Transverse colon (tissue), 4 donors: Measurements from ENCODE around the gene SRMS.

Experiments
- EP300 ChIP-seq: sonication (generic); formaldehyde crosslinking; IDR thresholded peaks from one replicate; pipeline ENCODE4 v1.6.1; 2017; ENCODE audit warnings: antibody characterized with exemption, low read depth
- POLR2A ChIP-seq: fragments of 450-650 bp; IDR thresholded peaks from one replicate; pipeline ENCODE4 v1.6.1; 2016; ENCODE audit warnings: antibody characterized with exemption, mild to moderate bottlenecking, moderate library complexity
- POLR2AphosphoS5 ChIP-seq, 3 donors: sonication (generic); formaldehyde crosslinking; IDR thresholded peaks; one replicate each; pipeline ENCODE4 v1.6.1; 2016; ENCODE audit warnings: antibody characterized with exemption in 3 of 3
- TF ChIP-seq, protein P1 (sequence below), 5 experiments: fragments of 200-600 bp in 3 of 5; fragments of 450-650 bp in 2 of 5; sonication (generic) in 3 of 5; IDR thresholded peaks; 1 replicate in 2 of 5; 2 replicates in 3 of 5; pipeline ENCODE4 v1.5.1; 2016 to 2017; ENCODE audit warnings: antibody characterized with exemption in 5 of 5, inconsistent platforms in 3 of 5, mild to moderate bottlenecking in 2 of 5, moderate library complexity in 1 of 5

DNA sequence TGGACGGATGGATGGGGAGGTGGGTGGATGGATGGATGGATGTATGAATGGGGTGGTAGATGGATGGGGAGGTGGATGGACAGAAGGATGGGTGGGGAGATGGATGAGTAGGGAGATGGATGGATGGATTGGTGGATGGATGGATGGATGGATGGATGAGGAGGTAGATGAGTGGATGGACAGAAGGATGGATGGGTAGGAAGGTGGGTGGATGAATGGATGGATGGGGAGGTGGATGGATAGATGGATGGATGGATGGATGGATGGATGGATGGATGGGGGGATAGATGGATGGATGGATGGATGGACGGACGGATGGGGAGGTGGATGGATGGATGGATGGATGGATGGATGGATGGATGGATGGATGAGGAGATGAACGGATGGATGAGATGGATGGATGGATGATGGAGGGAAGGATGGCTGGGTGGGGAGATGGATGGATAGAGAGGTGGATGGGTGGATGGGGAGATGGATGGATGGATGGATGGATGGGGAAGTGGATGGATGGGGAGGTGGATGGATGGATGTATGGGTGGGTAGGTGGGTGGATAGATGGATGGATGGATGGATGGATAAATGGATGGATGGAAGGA lies 55.8 kb downstream of the SRMS start:
- TF ChIP-seq, protein P1, sequence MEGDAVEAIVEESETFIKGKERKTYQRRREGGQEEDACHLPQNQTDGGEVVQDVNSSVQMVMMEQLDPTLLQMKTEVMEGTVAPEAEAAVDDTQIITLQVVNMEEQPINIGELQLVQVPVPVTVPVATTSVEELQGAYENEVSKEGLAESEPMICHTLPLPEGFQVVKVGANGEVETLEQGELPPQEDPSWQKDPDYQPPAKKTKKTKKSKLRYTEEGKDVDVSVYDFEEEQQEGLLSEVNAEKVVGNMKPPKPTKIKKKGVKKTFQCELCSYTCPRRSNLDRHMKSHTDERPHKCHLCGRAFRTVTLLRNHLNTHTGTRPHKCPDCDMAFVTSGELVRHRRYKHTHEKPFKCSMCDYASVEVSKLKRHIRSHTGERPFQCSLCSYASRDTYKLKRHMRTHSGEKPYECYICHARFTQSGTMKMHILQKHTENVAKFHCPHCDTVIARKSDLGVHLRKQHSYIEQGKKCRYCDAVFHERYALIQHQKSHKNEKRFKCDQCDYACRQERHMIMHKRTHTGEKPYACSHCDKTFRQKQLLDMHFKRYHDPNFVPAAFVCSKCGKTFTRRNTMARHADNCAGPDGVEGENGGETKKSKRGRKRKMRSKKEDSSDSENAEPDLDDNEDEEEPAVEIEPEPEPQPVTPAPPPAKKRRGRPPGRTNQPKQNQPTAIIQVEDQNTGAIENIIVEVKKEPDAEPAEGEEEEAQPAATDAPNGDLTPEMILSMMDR (IDR thresholded peaks at IDR 0.05), result no peak
- TF ChIP-seq POLR2A (no peak), POLR2AphosphoS5 (IDR thresholded peaks at IDR 0.05) (no peak), EP300 (no peak)
